HEK293 (cell line): ENCODE data around the gene GPR39.

ENCODE experiments used
- CTCF ChIA-PET: fragments of 350-600 bp; formaldehyde crosslinking; extraction: SDS; loops from one replicate; lab custom pipeline; 2021; ENCODE audit warnings: antibody characterized with exemption; lab: Yijun Ruan, JAX
- POLR2A ChIA-PET: fragments of 300-600 bp; formaldehyde crosslinking; extraction: SDS; loops from one replicate; lab custom pipeline; 2020; ENCODE audit warnings: antibody characterized with exemption, inconsistent platforms; lab: Yijun Ruan, JAX
- H3K27ac ChIP-seq: fragments of 200-500 bp; sonication (Bioruptor generic); 2 replicates; pipeline ENCODE4 v1.5.1; 2014; ENCODE audit warnings: low read depth, low read length, control low read depth, inconsistent platforms; ENCODE audit errors: extremely low read depth
- H3K36me3 ChIP-seq, 2 experiments: fragments of 200-500 bp in 1 of 2; sonication (Bioruptor generic) in 1 of 2; 1 replicate in 1 of 2; 2 replicates in 1 of 2; pipeline ENCODE4 v1.5.1; 2014 to 2017; ENCODE audit warnings: inconsistent platforms in 2 of 2, low read length in 2 of 2; ENCODE audit not compliant: control insufficient read depth in 2 of 2, insufficient read depth in 1 of 2
- H3K4me1 ChIP-seq: fragments of 200-500 bp; sonication (Bioruptor generic); 2 replicates; pipeline ENCODE4 v1.5.1; 2014; ENCODE audit warnings: mild to moderate bottlenecking, low read length, inconsistent platforms; ENCODE audit not compliant: control insufficient read depth, insufficient read depth
- H3K4me3 ChIP-seq: 2 replicates; pipeline ENCODE4 v1.5.1; 2011; ENCODE audit warnings: low read depth, mild to moderate bottlenecking, control low read depth, low read length, moderate library complexity
- H3K9me3 ChIP-seq: fragments of 200-500 bp; sonication (Bioruptor generic); 2 replicates; pipeline ENCODE4 v1.5.1; 2014; ENCODE audit warnings: low read depth, low read length, inconsistent platforms; ENCODE audit not compliant: control insufficient read depth, insufficient read depth
- GLI4 ChIP-seq: fragments of 450-650 bp; formaldehyde crosslinking; IDR thresholded peaks from 2 replicates; pipeline ENCODE4 v1.5.1; 2016; ENCODE audit warnings: missing biosample characterization, missing genetic modification characterization
- GLIS2 ChIP-seq: fragments of 450-650 bp; formaldehyde crosslinking; IDR thresholded peaks from 2 replicates; pipeline ENCODE4 v1.5.1; 2016; ENCODE audit warnings: missing biosample characterization, missing genetic modification characterization
- MYNN ChIP-seq: fragments of 450-650 bp; formaldehyde crosslinking; IDR thresholded peaks from 2 replicates; pipeline ENCODE4 v1.5.1; 2016; ENCODE audit warnings: missing biosample characterization, missing genetic modification characterization, borderline replicate concordance
- REPIN1 ChIP-seq: fragments of 450-650 bp; formaldehyde crosslinking; IDR thresholded peaks from 2 replicates; pipeline ENCODE4 v1.5.1; 2017; ENCODE audit warnings: missing biosample characterization, missing genetic modification characterization, low read depth
- YY2 ChIP-seq: fragments of 450-650 bp; formaldehyde crosslinking; IDR thresholded peaks from 2 replicates; pipeline ENCODE4 v1.5.1; 2016; ENCODE audit warnings: missing biosample characterization, missing genetic modification characterization
- ZBTB20 ChIP-seq: fragments of 450-650 bp; formaldehyde crosslinking; IDR thresholded peaks from 2 replicates; pipeline ENCODE4 v1.5.1; 2016; ENCODE audit warnings: missing biosample characterization, missing genetic modification characterization
- ZFP41 ChIP-seq: fragments of 450-650 bp; formaldehyde crosslinking; IDR thresholded peaks from 2 replicates; pipeline ENCODE4 v1.5.1; 2016; ENCODE audit warnings: missing biosample characterization, missing genetic modification characterization, borderline replicate concordance
- ZNF121 ChIP-seq: fragments of 450-650 bp; formaldehyde crosslinking; IDR thresholded peaks from 2 replicates; pipeline ENCODE4 v1.5.1; 2016; ENCODE audit warnings: missing biosample characterization, missing genetic modification characterization
- ZNF155 ChIP-seq: fragments of 450-650 bp; formaldehyde crosslinking; IDR thresholded peaks from 2 replicates; pipeline ENCODE4 v1.5.1; 2016; ENCODE audit warnings: missing biosample characterization, missing genetic modification characterization
- ZNF18 ChIP-seq: fragments of 450-650 bp; formaldehyde crosslinking; IDR thresholded peaks from 2 replicates; pipeline ENCODE4 v1.5.1; 2016; ENCODE audit warnings: missing biosample characterization, missing genetic modification characterization
- ZNF211 ChIP-seq: fragments of 450-650 bp; formaldehyde crosslinking; IDR thresholded peaks from 2 replicates; pipeline ENCODE4 v1.5.1; 2016; ENCODE audit warnings: low read depth, missing biosample characterization, missing genetic modification characterization
- ZNF433 ChIP-seq: fragments of 450-650 bp; formaldehyde crosslinking; IDR thresholded peaks from 2 replicates; pipeline ENCODE4 v1.5.1; 2016; ENCODE audit warnings: missing biosample characterization, missing genetic modification characterization, low read depth
- ZNF473 ChIP-seq: fragments of 450-650 bp; formaldehyde crosslinking; IDR thresholded peaks from 2 replicates; pipeline ENCODE4 v1.5.1; 2017; ENCODE audit warnings: missing biosample characterization, missing genetic modification characterization
- ZNF624 ChIP-seq: fragments of 450-650 bp; formaldehyde crosslinking; IDR thresholded peaks from 2 replicates; pipeline ENCODE4 v1.5.1; 2017; ENCODE audit warnings: missing biosample characterization, missing genetic modification characterization
- ZNF626 ChIP-seq: fragments of 450-650 bp; sonication (Bioruptor Pico); formaldehyde crosslinking; IDR thresholded peaks from 2 replicates; pipeline ENCODE4 v1.5.1; 2018; ENCODE audit warnings: missing biosample characterization, missing genetic modification characterization, inconsistent platforms
- ZNF660 ChIP-seq: fragments of 450-650 bp; IDR thresholded peaks from 2 replicates; pipeline ENCODE4 v1.5.1; 2018; ENCODE audit warnings: missing biosample characterization, mild to moderate bottlenecking, missing genetic modification characterization
- ZNF670 ChIP-seq: fragments of 450-650 bp; formaldehyde crosslinking; IDR thresholded peaks from 2 replicates; pipeline ENCODE4 v1.5.1; 2016; ENCODE audit warnings: missing biosample characterization, missing genetic modification characterization, low read depth
- ZNF701 ChIP-seq: fragments of 450-650 bp; formaldehyde crosslinking; IDR thresholded peaks from 2 replicates; pipeline ENCODE4 v1.5.1; 2016; ENCODE audit warnings: missing biosample characterization, missing genetic modification characterization
- ZNF768 ChIP-seq: fragments of 450-650 bp; formaldehyde crosslinking; IDR thresholded peaks from 2 replicates; pipeline ENCODE4 v1.5.1; 2018; ENCODE audit warnings: missing biosample characterization, mild to moderate bottlenecking, missing genetic modification characterization
- ZNF785 ChIP-seq: fragments of 450-650 bp; formaldehyde crosslinking; IDR thresholded peaks from 2 replicates; pipeline ENCODE4 v1.5.1; 2016; ENCODE audit warnings: missing biosample characterization, missing genetic modification characterization
- TF ChIP-seq, protein P1 (sequence below): fragments of 450-650 bp; formaldehyde crosslinking; IDR thresholded peaks from 2 replicates; pipeline ENCODE4 v1.5.1; 2016; ENCODE audit warnings: missing biosample characterization, missing genetic modification characterization, borderline replicate concordance
- TF ChIP-seq, protein P2 (sequence below): fragments of 450-650 bp; formaldehyde crosslinking; IDR thresholded peaks from 2 replicates; pipeline ENCODE4 v1.5.1; 2016; ENCODE audit warnings: missing biosample characterization, missing genetic modification characterization

GPR39 gene

DNA sequence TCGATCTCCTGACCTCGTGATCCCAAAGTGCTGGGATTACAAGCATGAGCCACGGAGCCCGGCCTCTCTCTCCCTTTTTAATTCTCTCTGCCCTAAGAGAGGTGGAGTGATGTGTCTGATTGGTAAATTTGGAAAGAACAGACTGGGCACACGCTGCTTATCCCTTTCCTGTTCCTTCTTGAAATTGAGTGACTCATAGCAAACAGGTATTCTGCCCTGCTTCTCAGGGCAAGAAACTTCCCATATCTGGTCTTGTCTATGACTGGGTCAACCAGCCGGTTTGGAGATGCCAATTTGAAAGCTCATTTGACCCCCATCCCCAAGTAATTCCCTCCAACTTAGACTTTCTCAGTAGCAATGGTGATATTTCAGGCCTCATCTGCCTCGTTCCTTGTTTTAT, 238.4 kb downstream of the GPR39 start (continued):
- TF ChIP-seq ZBTB20 (tag by site-specific recombination): no peak
- no peak for TF ChIP-seq ZNF155 (tag by site-specific recombination)
- no peak for TF ChIP-seq ZNF626 (tag by site-specific recombination)

- CTCF ChIA-PET: interaction anchor here (0.5 kb wide), 1 partner anchor 13 kb away, joined by 3 read pairs; no protein-coding TSS in a partner anchor
- H3K4me1 ChIP-seq: no peaks in the 10 kb centered on the region
- no peaks in the 10 kb centered on the region for H3K9me3 ChIP-seq
- H3K4me3 ChIP-seq: no peak overlapping the region
- TF ChIP-seq ZNF701 (tag by site-specific recombination) (no peak), GLI4 (no peak), ZNF433 (tag by site-specific recombination) (no peak), ZNF155 (tag by site-specific recombination) (no peak), REPIN1 (tag by site-specific recombination) (no peak), ZNF768 (tag by site-specific recombination) (no peak), YY2 (no peak), ZNF785 (tag by site-specific recombination) (no peak), ZNF121 (no peak), ZFP41 (tag by site-specific recombination) (no peak), ZNF660 (tag by site-specific recombination) (no peak), ZNF624 (no peak), ZNF473 (tag by site-specific recombination) (no peak), ZNF18 (tag by site-specific recombination) (no peak), ZNF211 (no peak), GLIS2 (no peak), MYNN (tag by site-specific recombination) (no peak), ZNF670 (tag by site-specific recombination) (no peak)
- TF ChIP-seq, protein P1, sequence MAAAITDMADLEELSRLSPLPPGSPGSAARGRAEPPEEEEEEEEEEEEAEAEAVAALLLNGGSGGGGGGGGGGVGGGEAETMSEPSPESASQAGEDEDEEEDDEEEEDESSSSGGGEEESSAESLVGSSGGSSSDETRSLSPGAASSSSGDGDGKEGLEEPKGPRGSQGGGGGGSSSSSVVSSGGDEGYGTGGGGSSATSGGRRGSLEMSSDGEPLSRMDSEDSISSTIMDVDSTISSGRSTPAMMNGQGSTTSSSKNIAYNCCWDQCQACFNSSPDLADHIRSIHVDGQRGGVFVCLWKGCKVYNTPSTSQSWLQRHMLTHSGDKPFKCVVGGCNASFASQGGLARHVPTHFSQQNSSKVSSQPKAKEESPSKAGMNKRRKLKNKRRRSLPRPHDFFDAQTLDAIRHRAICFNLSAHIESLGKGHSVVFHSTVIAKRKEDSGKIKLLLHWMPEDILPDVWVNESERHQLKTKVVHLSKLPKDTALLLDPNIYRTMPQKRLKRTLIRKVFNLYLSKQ (tag by site-specific recombination): no peak
- TF ChIP-seq, protein P2, sequence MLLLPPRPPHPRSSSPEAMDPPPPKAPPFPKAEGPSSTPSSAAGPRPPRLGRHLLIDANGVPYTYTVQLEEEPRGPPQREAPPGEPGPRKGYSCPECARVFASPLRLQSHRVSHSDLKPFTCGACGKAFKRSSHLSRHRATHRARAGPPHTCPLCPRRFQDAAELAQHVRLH (tag by site-specific recombination): no peak
- no peak overlapping the region for H3K27ac ChIP-seq
- POLR2A ChIA-PET: interaction anchor here (0.6 kb wide), 1 partner anchor 479 kb away, joined by 3 read pairs; no protein-coding TSS in a partner anchor
- H3K36me3 ChIP-seq: peaks cover 0 to 32% of the 10 kb centered on the region in 2 experiments; a peak in 1 of 3 replicates
Observed at GRCh38 chr2:132656266-132656975, 239.8 kb downstream of the GPR39 start.
